Measurements from ENCODE around the gene RRP1B. TPM values are rescaled to one million over a fixed set of nuclear protein-coding genes. Genes with fewer than 3 reads are reported as not detected.
A peak's percentile ranks its signal among the peaks of the same experiment; 100 is the strongest.
"Not testable (repeated sequence)": the region's sequence is repeated elsewhere in the genome, so short reads cannot be mapped to it uniquely, and the experiment has no call there.

RRP1B gene
- 17.9 TPM for total RNA-seq
- polyA plus RNA-seq (ENCODE audit: insufficient read depth in 1 of 8, insufficient read length in 8 of 8, low replicate concordance in 1 of 8) = 10 to 100 TPM; 22.1 to 29.5 (median 26.5) TPM
- long read RNA-seq, donor 1 = 0 reads
- long read RNA-seq, donor 2 = 0 reads
- long read RNA-seq, donor 3, full-length matches to known transcripts = 1 of 9 reads
- long read RNA-seq, donor 3, partial matches to known transcripts = 0 of 9 reads
- long read RNA-seq, donor 3, other reads (novel, unspliced or antisense) = 8 of 9 reads
- long read RNA-seq, donor 4 = 0 reads
- long read RNA-seq, donor 5, partial matches to known transcripts = 9 of 9 reads
- long read RNA-seq, donor 5, other reads (novel, unspliced or antisense) = 0 of 9 reads
- long read RNA-seq, donor 6, partial matches to known transcripts = 9 of 9 reads
- long read RNA-seq, donor 6, other reads (novel, unspliced or antisense) = 0 of 9 reads
- long read RNA-seq, donor 7, partial matches to known transcripts = 13 of 13 reads
- long read RNA-seq, donor 7, other reads (novel, unspliced or antisense) = 0 of 13 reads
- long read RNA-seq, donor 8 = 0 reads
- long read RNA-seq, donor 9, full-length matches to known transcripts = 1 of 7 reads
- long read RNA-seq, donor 9, partial matches to known transcripts = 6 of 7 reads
- long read RNA-seq, donor 9, other reads (novel, unspliced or antisense) = 0 of 7 reads
- long read RNA-seq, donor 10, full-length matches to known transcripts = 1 of 1 reads
- long read RNA-seq, donor 10, partial matches to known transcripts = 0 of 1 reads
- long read RNA-seq, donor 10, other reads (novel, unspliced or antisense) = 0 of 1 reads
- long read RNA-seq, donor 11 = 0 reads

DNA sequence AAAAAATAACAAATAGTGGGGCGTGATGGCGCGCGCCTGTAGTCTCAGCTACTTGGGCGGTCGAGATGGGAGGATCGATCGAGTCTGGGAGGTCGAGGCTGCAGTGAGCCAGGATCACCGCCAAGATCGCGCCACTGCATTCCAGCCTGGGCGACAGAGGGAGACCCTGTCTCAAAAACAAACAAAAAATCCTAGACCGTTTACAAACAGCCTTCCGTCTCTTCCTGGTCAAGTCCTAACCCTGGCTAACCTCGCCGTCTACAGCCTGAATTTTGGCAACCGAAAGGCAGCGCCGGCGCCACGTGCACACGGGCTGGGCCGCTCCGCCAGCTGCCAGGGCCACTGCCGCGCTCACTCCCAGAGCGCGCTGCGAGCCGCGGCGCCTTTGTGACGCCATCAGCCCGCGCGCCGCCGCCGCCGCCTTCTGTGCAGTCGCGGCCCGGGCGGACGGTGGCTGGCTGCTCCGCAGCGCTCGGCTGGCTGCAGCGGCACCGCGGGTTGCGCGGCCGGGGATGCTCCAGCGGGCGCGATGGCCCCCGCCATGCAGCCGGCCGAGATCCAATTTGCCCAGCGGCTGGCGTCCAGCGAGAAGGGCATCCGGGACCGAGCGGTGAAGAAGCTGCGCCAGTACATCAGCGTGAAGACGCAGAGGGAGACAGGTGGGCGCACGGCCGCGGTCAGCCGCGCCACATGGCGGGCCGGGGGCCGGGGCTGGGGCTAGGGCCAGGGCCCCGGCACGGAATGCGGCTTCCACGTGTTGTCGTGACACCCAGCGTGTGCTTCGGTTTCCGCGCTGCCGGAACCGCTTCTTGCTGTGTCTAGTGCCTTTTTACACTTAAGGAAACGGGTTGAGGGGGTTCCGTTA lies at the start of gene RRP1B, which contains the start of gene HSF2BP:
Gene RRP1B (plus strand): TSS at position 425 of the 865 bp plus-strand sequence. CDS start 105 bp downstream, at position 530.
Gene HSF2BP (minus strand): TSS at position 353 of the 865 bp plus-strand sequence. CDS start 1,392 bp downstream, outside the sequence.
- Histone ChIP-seq H3K27ac (ENCODE audit: low read length) (peak within 1 kb of the TSS; percentile 93), H3K4me1 (ENCODE audit: control insufficient read depth, insufficient read depth, low read length) (peaks cover 18% of the 10 kb centered on the region), H3K4me3 (ENCODE audit: low read length) (peak within 1 kb of the TSS; percentile 82), H3K27me3 (ENCODE audit: control insufficient read depth, insufficient read depth, low read length) (no peaks in the 10 kb centered on the region), H3K36me3 (ENCODE audit: control insufficient read depth, insufficient read depth, low read length) (peaks cover 19% of the 10 kb centered on the region), H3K9me3 (replicated peaks; ENCODE audit: control insufficient read depth, low read depth, low read length) (no peaks in the 10 kb centered on the region)
- DNase-seq = peak; percentile 94
- WGBS (ENCODE audit: insufficient coverage) = 5% methylated on average over 92 of the region's 92 CpGs

DNA sequence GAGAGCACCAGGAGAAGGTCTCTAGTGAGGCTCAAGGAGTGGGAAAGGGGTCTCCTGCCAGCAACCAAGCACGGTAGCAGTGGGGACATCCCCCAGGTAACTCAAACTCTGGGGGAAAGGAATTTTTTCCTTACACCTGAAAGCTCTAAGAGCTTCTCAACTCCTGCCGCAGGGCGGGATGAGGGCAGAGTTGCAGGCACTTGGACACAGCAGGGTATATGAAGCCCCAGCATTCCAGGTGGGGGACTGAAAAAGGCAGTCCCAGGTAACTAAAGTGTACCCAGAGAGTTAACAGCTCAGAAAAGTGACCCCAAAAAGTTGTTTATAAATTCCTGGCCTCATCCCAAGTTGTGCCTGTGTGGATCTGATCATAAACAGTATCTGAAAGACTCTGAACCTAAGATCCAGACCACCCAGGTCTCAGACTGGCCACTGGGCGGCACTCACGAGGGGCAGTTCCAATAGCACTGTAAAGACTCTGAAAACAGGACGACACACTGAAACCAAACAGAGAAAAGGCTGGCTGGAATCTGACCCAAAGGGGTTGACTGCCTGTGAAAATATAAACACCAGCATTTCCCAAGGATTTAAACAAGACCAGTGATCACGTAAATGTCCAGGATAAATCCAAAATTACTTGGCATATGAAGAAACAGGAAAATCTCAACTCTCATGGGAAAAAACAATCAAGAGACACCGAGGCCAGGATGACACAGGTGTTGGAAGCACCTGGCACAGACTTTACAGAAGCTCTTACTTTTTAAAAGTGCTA lies 47.6 kb upstream of the RRP1B start:
- Histone ChIP-seq H3K9me3 (replicated peaks; ENCODE audit: control insufficient read depth, low read depth, low read length) (no peaks in the 10 kb centered on the region), H3K27ac (ENCODE audit: low read length) (no peak overlapping the region), H3K36me3 (ENCODE audit: control insufficient read depth, insufficient read depth, low read length) (no peaks in the 10 kb centered on the region), H3K4me3 (ENCODE audit: low read length) (no peak overlapping the region), H3K4me1 (ENCODE audit: control insufficient read depth, insufficient read depth, low read length) (peaks cover 31% of the 10 kb centered on the region), H3K27me3 (ENCODE audit: control insufficient read depth, insufficient read depth, low read length) (no peaks in the 10 kb centered on the region)
- peak; percentile 72 for DNase-seq
- WGBS (ENCODE audit: insufficient coverage) = 41% methylated on average over 5 of the region's 8 CpGs

DNA sequence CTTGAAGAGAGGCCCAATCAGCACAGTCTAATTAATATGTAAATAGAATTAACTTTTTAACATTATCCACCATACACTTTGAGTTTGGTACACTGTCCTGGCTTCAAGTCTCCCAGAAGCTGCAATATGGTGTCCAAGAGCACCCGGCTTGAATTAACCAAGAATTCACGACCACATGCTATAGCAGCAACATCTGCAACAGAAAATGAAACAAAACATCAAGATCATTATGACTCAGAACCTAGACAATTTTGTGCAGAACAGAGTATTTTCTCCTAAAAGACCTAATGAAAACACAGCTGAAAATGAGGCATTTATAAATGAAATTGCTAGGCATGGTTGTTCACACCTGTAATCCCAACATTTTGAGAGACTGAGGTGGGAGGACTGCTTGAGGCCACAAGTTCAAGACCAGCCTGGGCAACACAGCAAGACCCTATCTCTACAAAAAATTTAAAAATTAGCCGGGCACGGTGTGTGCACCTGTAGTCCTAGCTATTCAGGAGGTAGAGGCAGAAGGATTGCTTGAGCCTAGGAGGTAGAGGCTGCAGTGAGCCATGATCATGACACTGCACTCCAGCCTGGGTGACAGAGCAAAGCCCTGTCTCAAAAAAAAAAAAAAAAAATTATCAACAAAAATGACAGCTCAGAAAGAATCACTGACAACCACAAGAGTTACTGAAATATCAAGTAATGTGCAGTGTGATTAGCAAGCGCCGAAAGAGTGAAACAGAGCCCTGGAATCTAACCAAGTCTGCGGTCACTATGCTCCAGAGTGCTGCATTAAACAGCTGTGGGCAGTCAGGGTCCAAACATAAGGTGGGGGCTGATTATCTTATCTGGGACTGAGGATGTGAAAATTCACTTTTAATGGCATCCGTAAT lies 45.4 kb upstream of the RRP1B start:
- peak; percentile 76 for DNase-seq
- WGBS (ENCODE audit: insufficient coverage) = no CpG with 5 or more reads among the region's 8 CpGs
- no peak overlapping the region for H3K4me3 ChIP-seq (ENCODE audit: low read length)

DNA sequence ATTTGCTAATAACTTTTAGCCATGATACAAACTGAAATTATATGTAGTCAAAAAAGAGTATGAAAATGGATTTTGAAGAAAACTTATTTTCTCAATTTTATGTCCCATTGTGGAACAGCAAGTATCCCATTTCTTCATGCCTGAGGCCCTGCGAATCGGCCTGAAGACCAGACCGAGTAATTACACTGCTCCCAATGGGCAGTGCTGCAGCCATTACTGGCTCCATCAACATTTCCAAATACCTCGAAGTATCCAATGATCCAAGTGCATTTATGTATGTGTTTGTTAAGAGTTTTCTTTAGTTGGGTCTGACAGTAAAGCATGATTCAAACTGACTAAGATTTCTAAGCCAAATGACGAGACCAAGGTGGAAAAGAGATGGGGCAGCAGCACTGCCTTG lies 44.5 kb upstream of the RRP1B start:
- H3K4me3 ChIP-seq (ENCODE audit: low read length) = no peak overlapping the region
- no CpG with 5 or more reads among the region's 5 CpGs for WGBS (ENCODE audit: insufficient coverage)

More for the DNA sequence above, 45.4 kb upstream of the RRP1B start:
- H3K36me3 ChIP-seq (ENCODE audit: control insufficient read depth, insufficient read depth, low read length) = no peaks in the 10 kb centered on the region
- H3K27me3 ChIP-seq (ENCODE audit: control insufficient read depth, insufficient read depth, low read length) = no peaks in the 10 kb centered on the region
- H3K27ac ChIP-seq (ENCODE audit: low read length) = no peak overlapping the region
- no peaks in the 10 kb centered on the region for H3K9me3 ChIP-seq (replicated peaks; ENCODE audit: control insufficient read depth, low read depth, low read length)
- peaks cover 31% of the 10 kb centered on the region for H3K4me1 ChIP-seq (ENCODE audit: control insufficient read depth, insufficient read depth, low read length)

DNA sequence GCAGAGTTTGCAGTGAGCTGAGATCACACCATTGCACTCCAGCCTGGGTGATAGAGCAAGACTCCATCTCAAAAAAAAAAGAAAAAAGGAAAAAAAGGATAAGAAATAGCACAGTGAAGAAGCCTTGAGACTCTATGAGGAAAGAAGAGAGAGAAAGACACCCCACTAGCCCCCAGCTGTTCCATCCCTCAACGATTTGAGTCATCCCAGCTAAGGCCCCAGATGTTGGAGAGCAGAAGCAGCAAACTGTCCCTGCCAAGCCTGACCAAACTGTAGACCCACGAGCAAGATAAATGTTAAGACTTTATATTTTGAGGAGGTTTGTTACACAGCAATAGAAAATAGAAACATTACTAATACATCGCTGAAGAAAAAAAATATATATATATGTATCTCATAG lies 42.5 kb upstream of the RRP1B start:
- not testable (repeated sequence) for H3K27ac ChIP-seq (ENCODE audit: low read length); H3K9me3 ChIP-seq (replicated peaks; ENCODE audit: control insufficient read depth, low read depth, low read length); H3K36me3 ChIP-seq (ENCODE audit: control insufficient read depth, insufficient read depth, low read length); H3K4me3 ChIP-seq (ENCODE audit: low read length); H3K27me3 ChIP-seq (ENCODE audit: control insufficient read depth, insufficient read depth, low read length)
- H3K4me1 ChIP-seq (ENCODE audit: control insufficient read depth, insufficient read depth, low read length) = peaks cover 16% of the 10 kb centered on the region
- no CpG with 5 or more reads among the region's 3 CpGs for WGBS (ENCODE audit: insufficient coverage)
- peak; percentile 21 for DNase-seq

More for the DNA sequence above, 44.5 kb upstream of the RRP1B start:
- H3K36me3 ChIP-seq (ENCODE audit: control insufficient read depth, insufficient read depth, low read length) = no peaks in the 10 kb centered on the region
- H3K9me3 ChIP-seq (replicated peaks; ENCODE audit: control insufficient read depth, low read depth, low read length) = peaks cover 2% of the 10 kb centered on the region
- DNase-seq = peak; percentile 65
- H3K27me3 ChIP-seq (ENCODE audit: control insufficient read depth, insufficient read depth, low read length) = no peaks in the 10 kb centered on the region
- H3K27ac ChIP-seq (ENCODE audit: low read length) = peak overlapping the region; percentile 38
- peaks cover 25% of the 10 kb centered on the region for H3K4me1 ChIP-seq (ENCODE audit: control insufficient read depth, insufficient read depth, low read length)

- H3K4me3 ChIP-seq (ENCODE audit: low read length) = no peak overlapping the region
- peaks cover 9% of the 10 kb centered on the region for H3K9me3 ChIP-seq (replicated peaks; ENCODE audit: control insufficient read depth, low read depth, low read length)
- no peaks in the 10 kb centered on the region for H3K27me3 ChIP-seq (ENCODE audit: control insufficient read depth, insufficient read depth, low read length)
- DNase-seq = no peak
- H3K27ac ChIP-seq (ENCODE audit: low read length) = no peak overlapping the region
- WGBS (ENCODE audit: insufficient coverage) = 100% methylated on average over 3 of the region's 4 CpGs
- H3K36me3 ChIP-seq (ENCODE audit: control insufficient read depth, insufficient read depth, low read length) = no peaks in the 10 kb centered on the region
- H3K4me1 ChIP-seq (ENCODE audit: control insufficient read depth, insufficient read depth, low read length) = peaks cover 8% of the 10 kb centered on the region
These were observed 40.4 kb upstream of the RRP1B start for GRCh38 chr21:43618940-43619339.

- Histone ChIP-seq H3K4me3 (ENCODE audit: low read length) (no peak overlapping the region), H3K36me3 (ENCODE audit: control insufficient read depth, insufficient read depth, low read length) (no peaks in the 10 kb centered on the region), H3K27me3 (ENCODE audit: control insufficient read depth, insufficient read depth, low read length) (no peaks in the 10 kb centered on the region), H3K9me3 (replicated peaks; ENCODE audit: control insufficient read depth, low read depth, low read length) (peaks cover 9% of the 10 kb centered on the region), H3K27ac (ENCODE audit: low read length) (no peak overlapping the region), H3K4me1 (ENCODE audit: control insufficient read depth, insufficient read depth, low read length) (peaks cover 4% of the 10 kb centered on the region)
- 80% methylated on average over 1 of the region's 4 CpGs for WGBS (ENCODE audit: insufficient coverage)
- DNase-seq = no peak
These were observed 40.0 kb upstream of the RRP1B start for GRCh38 chr21:43619344-43619743.

DNA sequence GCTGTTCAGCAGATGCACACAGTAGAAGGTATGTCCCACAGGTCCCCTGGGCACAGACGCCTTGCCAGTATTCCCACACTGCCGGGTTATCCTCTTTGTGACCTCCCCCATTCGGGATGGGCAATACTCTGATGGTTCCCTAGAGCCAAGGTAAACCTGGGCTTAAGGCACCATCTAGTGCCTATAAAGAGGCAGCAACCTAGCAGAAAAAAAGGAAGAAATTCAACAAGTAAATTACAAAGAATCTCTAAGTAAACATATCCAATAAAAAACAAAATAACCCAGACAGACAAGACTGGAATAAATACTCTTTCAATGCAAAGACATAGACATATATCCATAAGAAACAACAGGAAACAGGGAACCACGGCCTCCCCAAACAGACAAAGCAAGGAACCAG lies 39.5 kb upstream of the RRP1B start:
- whole genome bisulfite sequencing (ENCODE audit: insufficient coverage) = no CpG with 5 or more reads among the region's 4 CpGs
- Histone ChIP-seq H3K4me1 (ENCODE audit: control insufficient read depth, insufficient read depth, low read length) (peaks cover 2% of the 10 kb centered on the region), H3K4me3 (ENCODE audit: low read length) (no peak overlapping the region), H3K36me3 (ENCODE audit: control insufficient read depth, insufficient read depth, low read length) (no peaks in the 10 kb centered on the region), H3K9me3 (replicated peaks; ENCODE audit: control insufficient read depth, low read depth, low read length) (peaks cover 9% of the 10 kb centered on the region), H3K27ac (ENCODE audit: low read length) (no peak overlapping the region), H3K27me3 (ENCODE audit: control insufficient read depth, insufficient read depth, low read length) (no peaks in the 10 kb centered on the region)
- no peak for DNase-seq

Measured in muscle of leg (tissue), 16 donors.